Cardiac muscle cell (in vitro differentiated cells and primary cell): ENCODE results near the gene HTRA2. TPM values are rescaled to one million over a fixed set of nuclear protein-coding genes. Genes with fewer than 3 reads are reported as not detected.

Source experiments
- DNase-seq, 2 donors: peaks; one replicate each; pipeline versions ENCODE4 v3.0.0 to v3.0.0-alpha.2; 2010 to 2017; ENCODE audit warnings: low read depth in 1 of 2, low spot score in 1 of 2
- H3K27ac ChIP-seq: fragments of 200-600 bp; sonication (generic); 2 replicates; pipeline ENCODE4 v1.5.1; 2016
- H3K27me3 ChIP-seq: fragments of 200-600 bp; sonication (generic); 2 replicates; pipeline ENCODE4 v1.6.0; 2016; ENCODE audit warnings: control low read depth
- H3K36me3 ChIP-seq: fragments of 200-600 bp; sonication (generic); 2 replicates; pipeline ENCODE4 v1.5.1; 2016; ENCODE audit warnings: control low read depth
- H3K4me1 ChIP-seq: fragments of 200-600 bp; sonication (generic); 2 replicates; pipeline ENCODE4 v1.8.1; 2017; ENCODE audit warnings: low read depth, mild to moderate bottlenecking, mixed run types
- H3K4me3 ChIP-seq: fragments of 200-600 bp; sonication (generic); 2 replicates; pipeline ENCODE4 v1.5.1; 2016; ENCODE audit warnings: mild to moderate bottlenecking
- H3K9me3 ChIP-seq: fragments of 200-600 bp; sonication (generic); 2 replicates; pipeline ENCODE4 v1.5.1; 2017; ENCODE audit warnings: low read depth, mild to moderate bottlenecking, control low read depth
- polyA plus RNA-seq: library from polyadenylated mRNA; unstranded; fragments of >200 nt; fragmentation: Nextera tagmentation; extraction: Ambion mirVana; gene quantifications from 2 replicates; pipeline ENCODE4 v1.2.1, GENCODE V29; 2016
- total RNA-seq: library from RNA; depleted of rRNA; stranded (reverse); fragments of >200 nt; gene quantifications from 2 replicates; pipeline ENCODE4 v1.2.3, GENCODE V29; 2016
- TF ChIP-seq, protein P1 (sequence below): IDR thresholded peaks from 2 replicates; pipeline ENCODE4 v1.5.1; 2012; ENCODE audit warnings: low read depth, mild to moderate bottlenecking, low read length

HTRA2 gene
- total and polyA plus RNA-seq, 2 experiments from 2014 or later, result 55.1 to 57.6 TPM

DNA sequence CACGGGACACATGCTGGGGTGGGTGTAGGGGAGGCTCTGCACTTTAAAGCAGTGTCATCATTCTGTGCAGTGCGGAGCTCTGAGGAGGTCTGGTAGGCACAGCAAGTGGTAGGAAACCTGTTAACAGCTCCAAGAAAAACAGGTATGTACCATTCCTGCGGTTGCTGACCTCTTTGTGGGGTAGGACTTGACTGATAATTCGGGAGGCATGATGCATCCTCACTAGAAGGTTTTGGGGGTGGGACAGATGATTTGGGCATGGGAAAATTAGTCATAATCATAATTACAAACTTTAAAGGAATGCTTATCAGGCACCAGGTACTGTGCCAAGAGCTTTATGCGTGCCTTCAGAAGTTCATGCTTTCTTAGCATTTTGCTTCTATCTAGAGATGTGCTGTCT, 34.5 kb downstream of the HTRA2 start:
- H3K36me3 ChIP-seq, result no peaks in the 10 kb centered on the region
- TF ChIP-seq, protein P1, sequence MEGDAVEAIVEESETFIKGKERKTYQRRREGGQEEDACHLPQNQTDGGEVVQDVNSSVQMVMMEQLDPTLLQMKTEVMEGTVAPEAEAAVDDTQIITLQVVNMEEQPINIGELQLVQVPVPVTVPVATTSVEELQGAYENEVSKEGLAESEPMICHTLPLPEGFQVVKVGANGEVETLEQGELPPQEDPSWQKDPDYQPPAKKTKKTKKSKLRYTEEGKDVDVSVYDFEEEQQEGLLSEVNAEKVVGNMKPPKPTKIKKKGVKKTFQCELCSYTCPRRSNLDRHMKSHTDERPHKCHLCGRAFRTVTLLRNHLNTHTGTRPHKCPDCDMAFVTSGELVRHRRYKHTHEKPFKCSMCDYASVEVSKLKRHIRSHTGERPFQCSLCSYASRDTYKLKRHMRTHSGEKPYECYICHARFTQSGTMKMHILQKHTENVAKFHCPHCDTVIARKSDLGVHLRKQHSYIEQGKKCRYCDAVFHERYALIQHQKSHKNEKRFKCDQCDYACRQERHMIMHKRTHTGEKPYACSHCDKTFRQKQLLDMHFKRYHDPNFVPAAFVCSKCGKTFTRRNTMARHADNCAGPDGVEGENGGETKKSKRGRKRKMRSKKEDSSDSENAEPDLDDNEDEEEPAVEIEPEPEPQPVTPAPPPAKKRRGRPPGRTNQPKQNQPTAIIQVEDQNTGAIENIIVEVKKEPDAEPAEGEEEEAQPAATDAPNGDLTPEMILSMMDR, result no peak
- H3K27ac ChIP-seq, result no peak overlapping the region
- peaks cover 73% of the 10 kb centered on the region for H3K27me3 ChIP-seq
- H3K4me3 ChIP-seq, result no peak overlapping the region
- no peaks in the 10 kb centered on the region for H3K4me1 ChIP-seq
- DNase-seq, result peak in 1 of 2 donors; percentile 67
- H3K9me3 ChIP-seq, result no peaks in the 10 kb centered on the region

- no peaks in the 10 kb centered on the region for H3K9me3 ChIP-seq
- TF ChIP-seq, protein P1, result no peak
- DNase-seq, result no peak
Measured at GRCh38 chr2:74566076-74566753, 36.5 kb downstream of the HTRA2 start.

DNA sequence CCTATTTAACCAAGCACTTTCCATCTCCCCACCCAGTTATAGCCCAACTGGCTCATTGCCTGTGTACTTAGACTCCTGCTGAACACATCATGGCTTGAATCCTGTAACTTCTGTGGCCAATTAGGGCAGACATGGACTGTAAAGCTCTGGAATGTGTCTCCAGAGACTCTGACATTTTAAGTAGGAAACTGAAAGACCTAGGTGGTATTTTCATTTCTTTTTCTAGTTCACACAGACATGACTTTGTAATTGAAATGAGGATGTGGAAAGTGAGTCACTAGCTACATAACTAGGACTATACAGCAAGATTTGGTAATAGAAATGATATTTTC, 37.0 kb downstream of the HTRA2 start:
- DNase-seq, result peak in 1 of 2 donors; percentile 89
- no peaks in the 10 kb centered on the region for H3K4me1 ChIP-seq
- H3K9me3 ChIP-seq, result no peaks in the 10 kb centered on the region
- no peak overlapping the region for H3K4me3 ChIP-seq
- TF ChIP-seq, protein P1, result no peak
- peaks cover 56% of the 10 kb centered on the region for H3K27me3 ChIP-seq
- no peaks in the 10 kb centered on the region for H3K36me3 ChIP-seq
- H3K27ac ChIP-seq, result no peak overlapping the region

More at GRCh38 chr2:74566076-74566753, 36.5 kb downstream of the HTRA2 start:
- H3K27me3 ChIP-seq, result peaks cover 61% of the 10 kb centered on the region
- H3K36me3 ChIP-seq, result no peaks in the 10 kb centered on the region
- no peak overlapping the region for H3K4me3 ChIP-seq
- no peak overlapping the region for H3K27ac ChIP-seq
- H3K4me1 ChIP-seq, result no peaks in the 10 kb centered on the region

DNA sequence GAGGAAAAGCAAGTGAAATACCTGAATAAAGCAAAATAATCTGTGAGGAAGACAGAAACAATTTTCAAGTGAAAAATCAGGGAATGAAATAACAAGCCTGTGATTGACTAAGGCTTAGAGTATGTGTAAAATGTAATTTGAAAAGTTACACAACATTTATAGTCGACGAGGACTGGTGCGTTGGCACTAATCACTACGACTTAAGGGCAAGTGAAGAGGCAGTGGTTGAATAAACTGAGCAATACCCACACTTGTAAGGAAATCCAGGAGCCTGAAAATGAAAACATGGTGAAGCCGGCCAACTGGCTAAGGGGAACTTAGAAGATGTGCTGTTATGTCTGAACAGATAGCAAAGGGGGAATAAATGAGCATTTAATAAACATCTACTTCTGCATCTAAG, 38.1 kb downstream of the HTRA2 start:
- Histone ChIP-seq H3K27ac (no peak overlapping the region), H3K36me3 (no peaks in the 10 kb centered on the region), H3K27me3 (peaks cover 45% of the 10 kb centered on the region), H3K4me3 (no peak overlapping the region), H3K4me1 (no peaks in the 10 kb centered on the region), H3K9me3 (no peaks in the 10 kb centered on the region)
- TF ChIP-seq, protein P1, result no peak
- DNase-seq, result peak in 1 of 2 donors; percentile 87

DNA sequence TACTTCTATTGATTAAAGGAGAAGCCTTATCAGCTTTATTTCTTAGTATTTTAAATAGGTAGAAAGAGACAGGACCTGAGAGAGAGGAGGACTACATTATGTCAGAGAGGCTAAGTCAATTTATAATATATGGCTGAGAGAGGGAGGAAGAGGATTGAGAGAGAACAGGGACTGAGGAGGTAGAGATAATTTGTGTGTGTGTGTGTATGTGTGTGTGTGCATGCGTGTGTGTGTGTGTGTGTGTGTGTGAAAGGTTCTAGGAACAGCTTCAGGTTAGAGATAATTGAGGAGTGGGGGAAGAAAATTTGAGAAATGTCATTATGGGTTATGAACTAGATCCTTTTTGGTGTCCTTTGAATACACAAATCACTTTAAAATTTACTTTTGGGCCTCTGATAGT, 40.0 kb downstream of the HTRA2 start:
- H3K27ac ChIP-seq, result no peak overlapping the region
- no peaks in the 10 kb centered on the region for H3K4me1 ChIP-seq
- no peak overlapping the region for H3K4me3 ChIP-seq
- TF ChIP-seq, protein P1, result no peak
- no peak for DNase-seq
- no peaks in the 10 kb centered on the region for H3K36me3 ChIP-seq
- H3K9me3 ChIP-seq, result no peaks in the 10 kb centered on the region
- H3K27me3 ChIP-seq, result peaks cover 33% of the 10 kb centered on the region
